ENCODE measurements around the gene GPR183.

DNA sequence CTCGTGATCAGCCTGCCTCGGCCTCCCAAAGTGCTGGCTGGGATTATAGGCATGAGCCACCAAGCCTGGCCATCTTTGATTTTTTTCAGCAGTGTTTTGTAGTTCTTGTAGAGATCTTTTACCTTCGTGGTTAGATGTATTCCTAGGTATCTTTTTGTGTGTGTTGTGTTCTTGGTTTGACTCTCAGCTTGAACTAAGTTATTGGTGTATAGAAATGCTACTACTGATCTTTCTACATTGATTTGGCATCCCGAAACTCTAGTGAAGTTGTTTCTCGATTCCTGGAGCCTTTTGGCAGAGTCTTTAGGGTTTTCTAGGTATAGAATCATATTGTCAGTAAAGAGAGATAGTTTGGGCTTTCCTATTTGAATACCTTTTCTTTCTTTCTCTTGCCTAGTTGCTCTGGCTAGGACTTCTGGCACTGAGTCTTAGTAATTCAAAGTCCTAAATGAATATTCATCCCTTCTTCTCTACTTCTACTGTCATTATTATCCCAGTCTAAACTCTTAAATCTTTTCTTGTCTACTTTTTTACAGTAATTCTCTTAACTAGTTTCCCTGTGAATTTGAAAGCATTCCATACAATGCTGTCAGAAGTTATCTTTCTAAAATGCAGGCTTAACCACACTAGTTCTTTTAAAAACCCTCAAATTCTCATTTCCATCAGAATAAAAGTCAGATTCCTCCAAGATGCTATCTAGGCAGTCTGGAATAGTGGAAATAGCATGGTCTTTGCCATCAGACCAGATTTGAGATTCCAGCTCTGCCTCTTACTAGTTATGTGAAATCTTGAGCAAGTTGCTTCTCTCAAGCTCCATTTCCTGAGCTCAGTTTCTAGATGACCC lies 56.0 kb downstream of the GPR183 start:
- TF ChIP-seq, protein P1, sequence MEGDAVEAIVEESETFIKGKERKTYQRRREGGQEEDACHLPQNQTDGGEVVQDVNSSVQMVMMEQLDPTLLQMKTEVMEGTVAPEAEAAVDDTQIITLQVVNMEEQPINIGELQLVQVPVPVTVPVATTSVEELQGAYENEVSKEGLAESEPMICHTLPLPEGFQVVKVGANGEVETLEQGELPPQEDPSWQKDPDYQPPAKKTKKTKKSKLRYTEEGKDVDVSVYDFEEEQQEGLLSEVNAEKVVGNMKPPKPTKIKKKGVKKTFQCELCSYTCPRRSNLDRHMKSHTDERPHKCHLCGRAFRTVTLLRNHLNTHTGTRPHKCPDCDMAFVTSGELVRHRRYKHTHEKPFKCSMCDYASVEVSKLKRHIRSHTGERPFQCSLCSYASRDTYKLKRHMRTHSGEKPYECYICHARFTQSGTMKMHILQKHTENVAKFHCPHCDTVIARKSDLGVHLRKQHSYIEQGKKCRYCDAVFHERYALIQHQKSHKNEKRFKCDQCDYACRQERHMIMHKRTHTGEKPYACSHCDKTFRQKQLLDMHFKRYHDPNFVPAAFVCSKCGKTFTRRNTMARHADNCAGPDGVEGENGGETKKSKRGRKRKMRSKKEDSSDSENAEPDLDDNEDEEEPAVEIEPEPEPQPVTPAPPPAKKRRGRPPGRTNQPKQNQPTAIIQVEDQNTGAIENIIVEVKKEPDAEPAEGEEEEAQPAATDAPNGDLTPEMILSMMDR (IDR thresholded peaks at IDR 0.05; ENCODE audit: insufficient read depth, low read depth, low read length) = no peak
- no peak for TF ChIP-seq EZH2 (IDR thresholded peaks at IDR 0.05; ENCODE audit: insufficient read depth, low read length)
